Measurements from ENCODE around the gene TCF12. TPM values are rescaled to one million over a fixed set of nuclear protein-coding genes. Genes with fewer than 3 reads are reported as not detected.

The TCF12 gene
- total and polyA plus RNA-seq, 2 donors (not counting 3 experiments of a cell fraction or from before 2014, with no cell fraction given) = 72.1 to 133 TPM

GRCh38 chr15:57297630-57298029, 379.2 kb downstream of the TCF12 start:
- H3K36me3 ChIP-seq (ENCODE audit: control insufficient read depth in 2 of 2, extremely low read depth in 1 of 2, insufficient read depth in 2 of 2, low read length in 2 of 2) = no peaks in the 10 kb centered on the region

More at GRCh38 chr15:57297630-57298029, 379.2 kb downstream of the TCF12 start:
- intact Hi-C loops (cut with micrococcal nuclease) (no loop called here), dilution Hi-C loops (cut with MboI; ENCODE audit: extremely low pct_ligation_motif_present, low sequenced_read_pairs) (no loop called here)
- POLR2A ChIA-PET = no interaction called here
- no peaks in the 10 kb centered on the region for H4K20me1 ChIP-seq (replicated peaks; ENCODE audit: control insufficient read depth, extremely low read depth, insufficient read depth, low read length)
- H3K4me1 ChIP-seq (ENCODE audit: control insufficient read depth, extremely low read depth, insufficient read depth, low read length) = no peaks in the 10 kb centered on the region
- no peaks in the 10 kb centered on the region for H3K27me3 ChIP-seq (ENCODE audit: control insufficient read depth in 2 of 2, insufficient read depth in 2 of 2, low read length in 2 of 2)
- H2AFZ ChIP-seq (ENCODE audit: low read depth, low read length) = no peak overlapping the region
- BruUV-seq (replicated peaks) = no TSS peak
- no peaks in the 10 kb centered on the region for H3K79me2 ChIP-seq (ENCODE audit: control insufficient read depth, insufficient read depth, low read length)
- H3K4me3 ChIP-seq (replicated peaks in 1 of 3; ENCODE audit: insufficient read depth in 1 of 3, low read depth in 1 of 3, low read length in 3 of 3) = no peak overlapping the region
- TF ChIP-seq EZH2 (IDR thresholded peaks at IDR 0.05; ENCODE audit: borderline replicate concordance, low read depth, low read length, severe bottlenecking) (no peak), POLR2AphosphoS5 (IDR thresholded peaks at IDR 0.05; ENCODE audit: insufficient read depth, low read depth, low read length) (no peak), POLR2A (IDR thresholded peaks at IDR 0.05; ENCODE audit: low read depth, low read length) (no peak), FOS (IDR thresholded peaks at IDR 0.05; ENCODE audit: borderline replicate concordance, insufficient read depth, low read length) (no peak), GATA2 (IDR thresholded peaks at IDR 0.05; ENCODE audit: insufficient read depth, insufficient read length, low read depth, low read length) (no peak), JUN (IDR thresholded peaks at IDR 0.05; ENCODE audit: borderline replicate concordance, insufficient read depth, insufficient read length, low read depth) (no peak), CTCF (IDR thresholded peaks at IDR 0.05; ENCODE audit: extremely low read depth in 1 of 2, insufficient read depth in 1 of 2, low read depth in 1 of 2, low read length in 2 of 2) (no peak), MYC (IDR thresholded peaks at IDR 0.05; ENCODE audit: low read depth, low read length) (no peak)
- TF ChIP-seq, protein P1, sequence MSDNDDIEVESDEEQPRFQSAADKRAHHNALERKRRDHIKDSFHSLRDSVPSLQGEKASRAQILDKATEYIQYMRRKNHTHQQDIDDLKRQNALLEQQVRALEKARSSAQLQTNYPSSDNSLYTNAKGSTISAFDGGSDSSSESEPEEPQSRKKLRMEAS (IDR thresholded peaks at IDR 0.05; ENCODE audit: insufficient read depth, insufficient read length) = no peak
- no peaks in the 10 kb centered on the region for H3K9me1 ChIP-seq (replicated peaks; ENCODE audit: control insufficient read depth, extremely low read depth, insufficient read depth, low read length)
- H3K9me3 ChIP-seq (replicated peaks; ENCODE audit: control insufficient read depth, insufficient read depth, low read length) = no peaks in the 10 kb centered on the region
- DNase-seq (ENCODE audit: low read depth, low spot score) (no peak), FAIRE-seq (no peak)
- no peak overlapping the region for H3K27ac ChIP-seq (ENCODE audit: insufficient read depth, low read depth, low read length)
- H3K4me2 ChIP-seq (ENCODE audit: insufficient read depth, low read length) = no peak overlapping the region
- no peak overlapping the region for H3K9ac ChIP-seq (replicated peaks; ENCODE audit: extremely low read depth, insufficient read depth, low read length)
- CTCF ChIA-PET = interaction anchor here (1.0 to 1.5 kb wide), 4 partner anchors 9 to 801 kb away, joined by 3 to 6 read pairs (median 4); no protein-coding TSS in a partner anchor
